Lower leg skin (tissue), 3 donors: ENCODE measurements around the gene RERE.

ENCODE experiments used
- POLR2A ChIP-seq, 2 donors: fragments of 450-650 bp; IDR thresholded peaks; one replicate each; pipeline ENCODE4 v1.6.1; 2016 to 2017; ENCODE audit warnings: antibody characterized with exemption in 2 of 2, mild to moderate bottlenecking in 1 of 2, moderate library complexity in 1 of 2
- TF ChIP-seq, protein P1 (sequence below), 3 donors: fragments of 450-650 bp; IDR thresholded peaks; one replicate each; pipeline ENCODE4 v1.5.1; 2016; ENCODE audit warnings: antibody characterized with exemption in 3 of 3, mild to moderate bottlenecking in 3 of 3, moderate library complexity in 2 of 3

DNA sequence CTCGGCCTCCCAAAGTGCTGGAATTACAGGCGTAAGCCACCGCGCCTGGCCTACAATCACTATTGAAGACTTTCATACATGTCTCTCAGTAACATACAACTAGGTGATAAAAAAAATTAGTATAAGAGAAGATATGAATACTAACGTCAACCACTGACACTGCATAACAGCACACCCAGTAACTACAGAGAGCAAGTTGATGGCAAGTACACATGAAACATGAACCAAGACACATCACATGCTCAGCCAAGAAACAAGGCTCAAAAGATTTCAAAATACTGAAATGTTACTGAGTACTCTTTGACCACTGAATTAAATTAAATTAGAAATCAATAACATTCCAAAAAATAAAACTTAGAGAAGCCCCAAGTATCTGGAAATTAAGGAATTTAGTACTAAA, 331.4 kb downstream of the RERE start:
- TF ChIP-seq, protein P1, sequence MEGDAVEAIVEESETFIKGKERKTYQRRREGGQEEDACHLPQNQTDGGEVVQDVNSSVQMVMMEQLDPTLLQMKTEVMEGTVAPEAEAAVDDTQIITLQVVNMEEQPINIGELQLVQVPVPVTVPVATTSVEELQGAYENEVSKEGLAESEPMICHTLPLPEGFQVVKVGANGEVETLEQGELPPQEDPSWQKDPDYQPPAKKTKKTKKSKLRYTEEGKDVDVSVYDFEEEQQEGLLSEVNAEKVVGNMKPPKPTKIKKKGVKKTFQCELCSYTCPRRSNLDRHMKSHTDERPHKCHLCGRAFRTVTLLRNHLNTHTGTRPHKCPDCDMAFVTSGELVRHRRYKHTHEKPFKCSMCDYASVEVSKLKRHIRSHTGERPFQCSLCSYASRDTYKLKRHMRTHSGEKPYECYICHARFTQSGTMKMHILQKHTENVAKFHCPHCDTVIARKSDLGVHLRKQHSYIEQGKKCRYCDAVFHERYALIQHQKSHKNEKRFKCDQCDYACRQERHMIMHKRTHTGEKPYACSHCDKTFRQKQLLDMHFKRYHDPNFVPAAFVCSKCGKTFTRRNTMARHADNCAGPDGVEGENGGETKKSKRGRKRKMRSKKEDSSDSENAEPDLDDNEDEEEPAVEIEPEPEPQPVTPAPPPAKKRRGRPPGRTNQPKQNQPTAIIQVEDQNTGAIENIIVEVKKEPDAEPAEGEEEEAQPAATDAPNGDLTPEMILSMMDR (IDR thresholded peaks at IDR 0.05), result no peak
- TF ChIP-seq POLR2A (IDR thresholded peaks at IDR 0.05), result no peak
